Measurements from ENCODE around the gene SLC38A3.

- TF ChIP-seq CTCF (IDR thresholded peaks at IDR 0.05) (no peak), POLR2A (IDR thresholded peaks at IDR 0.05) (no peak)
Measured at GRCh38 chr3:50168791-50169190, 36.3 kb upstream of the SLC38A3 start.
